HL-60/S4 treated with retinoic acid at 250 ng/mL for 4 days and 3 days (cell line): ENCODE data around the gene PPP2R3A.

Experiments
- in situ Hi-C: fragments of 300-500 bp; cut with MboI; formaldehyde crosslinking; loops from 2 replicates; pipeline ENCODE4 v1.7.0; 2022; ENCODE audit warnings: low sequenced_read_pairs

PPP2R3A gene

DNA sequence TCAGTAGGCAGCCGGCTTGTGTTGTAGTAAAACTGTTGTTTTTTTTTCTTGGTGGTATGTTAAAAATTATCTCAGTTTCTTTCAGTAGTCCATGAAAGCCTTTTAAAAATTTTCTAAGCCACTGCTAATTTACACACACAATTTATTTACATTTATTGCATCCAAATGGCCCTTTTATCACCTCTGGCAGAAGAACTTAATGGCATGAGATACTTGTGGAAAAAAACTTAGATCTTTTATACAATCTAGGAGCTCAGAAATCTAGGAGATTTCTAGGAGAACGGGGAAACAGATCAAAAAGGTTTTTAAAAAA lies 1.4 kb downstream of the PPP2R3A start:
- in situ Hi-C loops, result no loop called here

DNA sequence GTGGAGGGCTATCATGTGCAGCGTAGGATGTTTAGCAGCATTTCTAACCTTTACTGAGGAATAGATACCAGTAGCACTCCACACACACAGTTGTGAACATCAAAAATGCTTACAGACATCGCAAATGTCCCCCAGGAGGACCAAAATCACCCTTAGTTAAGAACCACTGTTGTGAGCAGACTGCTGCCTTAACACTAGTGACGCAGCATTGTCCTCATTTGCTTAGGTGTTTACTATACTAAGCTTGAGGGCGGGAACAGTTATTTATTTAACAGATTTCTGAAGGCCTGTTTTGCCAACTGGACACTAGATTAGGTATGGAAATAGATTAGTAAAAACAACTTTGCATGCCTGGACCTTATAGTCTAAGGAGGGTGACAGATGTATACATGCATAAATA lies 2.3 kb downstream of the PPP2R3A start:
- in situ Hi-C loops, result no loop called here

DNA sequence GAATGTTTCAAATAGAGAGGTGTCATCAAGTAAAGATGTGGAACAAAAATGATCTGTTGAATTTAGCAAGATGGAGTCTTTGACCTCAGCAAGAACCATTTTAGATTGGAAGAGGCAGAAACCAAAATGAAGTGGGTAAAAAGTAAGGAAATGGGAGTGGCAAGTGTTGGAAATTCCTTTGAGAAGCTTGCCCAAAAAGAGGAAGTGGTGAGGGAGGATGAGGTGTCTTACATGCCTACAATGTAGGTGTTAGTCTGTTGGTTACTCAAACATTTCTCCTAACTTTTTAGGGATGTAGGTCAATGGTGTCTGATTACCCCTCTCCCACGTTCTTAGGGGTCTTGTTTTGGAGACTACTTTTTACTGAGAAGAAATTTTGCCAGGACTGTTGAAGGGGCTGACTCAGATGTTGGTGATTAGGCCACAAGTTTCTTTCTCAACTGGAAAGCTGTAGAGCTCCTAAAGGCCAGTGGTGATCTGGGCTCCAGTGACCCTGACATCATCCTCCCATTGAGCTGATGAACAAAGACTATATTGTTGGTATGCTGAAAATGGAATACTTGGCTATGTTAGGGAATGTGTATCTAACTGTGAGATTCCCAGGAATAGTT lies 5.1 kb downstream of the PPP2R3A start:
- in situ Hi-C loops, result no loop called here

DNA sequence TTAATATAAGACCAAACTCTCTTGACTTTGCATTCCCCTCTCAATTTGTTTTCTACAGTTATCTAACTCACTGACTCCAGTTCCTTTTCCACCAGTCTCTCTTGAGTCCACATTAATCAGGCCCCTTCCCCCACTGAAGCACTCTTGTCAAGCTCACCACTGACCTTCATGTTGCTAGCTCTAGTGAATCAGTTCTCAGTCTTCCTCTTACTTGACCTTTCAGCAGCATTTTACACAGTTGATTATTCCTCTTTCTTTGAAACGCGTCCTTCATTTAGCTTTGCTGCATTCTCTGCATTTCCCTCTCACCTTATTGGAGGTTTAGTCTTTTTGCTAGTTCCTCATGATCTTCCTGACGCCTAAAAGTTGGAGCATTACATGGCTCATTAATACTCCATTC lies 8.3 kb downstream of the PPP2R3A start:
- in situ Hi-C loops, result no loop called here

DNA sequence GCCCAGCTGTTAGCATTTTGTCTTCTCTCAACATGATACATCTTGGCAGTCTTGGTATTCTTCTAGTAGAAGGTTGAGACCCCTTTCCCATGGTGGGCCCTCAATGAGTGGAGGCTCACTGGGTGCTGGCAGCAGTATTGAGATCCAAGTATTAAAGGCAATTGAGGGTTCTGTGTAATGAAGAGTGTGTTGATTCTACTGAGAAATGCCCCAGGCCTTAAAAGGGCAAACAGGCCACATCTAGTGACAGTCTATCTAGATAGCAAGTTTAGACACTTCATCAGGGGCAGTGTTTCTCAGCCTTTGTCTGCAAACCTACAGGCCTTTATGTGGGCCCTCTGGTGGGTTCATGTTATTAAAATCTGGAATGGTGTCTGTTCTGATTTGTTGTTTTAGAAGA lies 9.5 kb downstream of the PPP2R3A start:
- in situ Hi-C loops, result no loop called here

DNA sequence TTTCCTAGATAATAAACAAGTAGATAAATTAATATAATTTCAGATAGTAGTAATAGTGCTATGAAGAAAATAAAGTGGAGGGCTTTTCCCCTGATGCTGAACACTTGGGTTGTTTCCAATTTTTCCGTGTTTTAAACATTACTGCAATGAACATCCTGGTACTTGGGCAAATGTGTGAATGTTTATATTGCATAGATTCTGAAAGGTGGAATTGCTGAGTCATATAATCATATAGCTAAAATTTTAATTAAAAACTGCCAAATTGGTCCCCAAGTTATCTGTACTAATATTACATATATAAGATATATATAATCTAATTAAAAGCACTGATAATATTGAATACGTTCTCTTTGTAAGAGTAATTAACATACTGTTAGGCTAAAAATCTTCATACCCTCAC lies 10.0 kb downstream of the PPP2R3A start:
- in situ Hi-C loops, result no loop called here

DNA sequence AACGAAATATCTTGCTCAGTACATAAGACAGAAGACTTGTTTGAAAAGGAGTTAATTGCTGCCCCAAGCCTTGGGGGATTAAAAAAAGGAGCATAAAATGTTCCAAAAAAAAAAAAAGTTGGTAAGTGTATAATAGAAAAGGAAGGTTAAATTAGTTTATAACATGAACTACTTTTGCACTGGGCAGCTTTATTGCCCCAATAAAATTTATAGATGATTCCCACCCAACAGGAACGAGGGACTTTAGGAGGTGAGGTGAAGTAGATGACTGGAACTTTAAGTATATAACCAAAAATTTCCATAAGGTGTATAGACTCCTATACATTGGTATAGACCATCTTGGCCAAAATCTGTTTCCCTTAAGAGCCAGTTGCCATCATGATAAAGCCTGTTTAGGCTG lies 14.8 kb downstream of the PPP2R3A start:
- in situ Hi-C loops, result no loop called here

DNA sequence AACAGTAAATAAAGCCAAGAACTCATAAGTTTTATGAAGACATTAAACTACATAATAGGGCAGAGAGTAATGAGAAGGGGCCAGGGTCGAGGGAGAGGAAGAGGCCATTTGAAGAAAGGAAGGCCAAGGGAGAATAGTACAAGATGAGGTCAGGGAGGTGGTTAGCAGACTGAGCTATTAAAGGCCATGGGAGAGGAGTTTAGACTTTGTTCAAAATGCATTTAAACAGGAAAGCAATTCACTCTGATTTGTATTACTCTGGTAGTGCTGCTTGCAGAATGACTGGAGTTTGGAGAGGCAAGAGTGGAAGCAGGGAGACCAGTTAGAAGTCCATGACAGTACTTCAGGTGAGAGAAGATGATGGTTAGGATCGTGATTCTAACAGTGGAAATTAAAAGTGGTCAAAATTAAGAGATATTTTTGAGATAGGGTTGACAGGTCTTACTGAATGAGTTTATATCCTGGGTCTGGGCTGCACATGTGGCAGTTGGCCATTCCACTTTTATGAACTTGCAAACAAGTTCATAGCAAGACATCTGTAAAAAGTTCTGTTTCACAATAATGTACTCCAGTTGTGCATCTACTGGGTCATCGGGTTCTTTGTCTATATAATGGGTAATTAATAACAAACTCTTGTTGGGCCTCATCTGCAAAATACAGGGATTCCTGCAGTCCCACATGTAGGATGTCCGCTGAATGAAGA lies 16.3 kb downstream of the PPP2R3A start:
- in situ Hi-C loops, result no loop called here

DNA sequence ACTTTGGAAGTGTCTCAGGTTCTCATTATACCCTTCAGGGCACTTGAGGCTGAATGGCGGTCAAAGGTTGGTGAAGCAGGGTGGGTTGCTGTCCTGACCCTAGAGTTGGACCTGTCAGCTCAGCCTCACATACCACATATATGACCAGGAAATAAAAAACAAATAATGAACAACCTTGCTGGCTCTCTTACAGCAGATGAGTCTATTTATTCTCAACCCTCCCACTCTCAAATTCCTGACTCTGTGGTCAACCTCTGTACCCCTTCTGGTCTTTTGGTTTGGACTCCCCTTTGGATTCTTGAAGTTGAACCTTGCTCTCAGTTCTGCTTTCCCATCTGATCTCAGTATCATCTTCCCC lies 16.9 kb downstream of the PPP2R3A start:
- in situ Hi-C loops, result no loop called here

DNA sequence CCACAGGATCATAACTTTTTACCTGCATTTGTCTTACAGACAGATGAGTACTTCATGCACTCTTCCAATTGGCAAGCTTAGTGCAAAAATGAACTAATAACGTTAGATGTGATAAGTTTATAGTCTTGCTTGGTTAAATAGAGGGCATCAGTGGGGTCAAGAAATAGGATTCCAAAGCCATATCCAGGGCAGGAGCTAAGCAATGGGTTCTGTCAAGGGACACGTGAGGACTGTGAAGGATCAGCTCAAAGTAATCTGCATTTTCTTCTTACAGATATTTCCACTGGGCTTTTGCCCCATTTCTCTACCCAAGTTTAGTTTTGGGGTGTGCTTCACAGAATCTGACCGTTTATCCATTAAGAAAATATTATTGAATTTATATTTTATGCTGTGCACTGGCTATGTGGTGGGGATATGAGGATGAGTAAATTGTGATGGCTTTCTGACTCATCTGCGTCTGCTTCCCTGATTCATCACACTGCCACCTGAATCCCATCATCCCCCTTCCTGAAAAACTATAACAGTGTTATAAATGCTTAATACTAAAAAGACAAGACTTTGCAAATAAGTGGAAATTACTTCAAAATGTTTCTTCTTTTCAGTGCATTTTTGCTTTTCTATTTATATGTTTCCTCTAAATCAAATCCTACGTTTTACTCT lies 17.5 kb downstream of the PPP2R3A start:
- in situ Hi-C loops, result no loop called here

DNA sequence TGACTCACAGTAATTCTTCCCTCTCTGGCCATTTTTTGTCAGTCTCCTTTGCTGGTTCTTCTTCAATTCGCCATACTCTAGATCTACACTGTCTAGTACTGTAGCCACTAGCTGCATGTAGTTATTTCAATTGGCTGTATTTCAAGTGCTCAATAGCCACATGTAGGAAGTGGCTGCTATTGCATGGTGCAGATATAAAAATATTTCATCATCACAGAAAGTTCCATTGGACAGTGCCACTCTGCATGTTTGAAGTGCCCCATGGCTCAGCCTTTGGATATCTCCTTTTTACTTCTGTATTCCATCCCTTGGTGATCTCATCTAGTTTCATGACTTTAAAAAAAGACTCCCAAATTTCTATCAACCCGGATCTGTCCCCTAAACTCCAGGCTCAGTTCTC lies 22.1 kb downstream of the PPP2R3A start:
- in situ Hi-C loops, result no loop called here

DNA sequence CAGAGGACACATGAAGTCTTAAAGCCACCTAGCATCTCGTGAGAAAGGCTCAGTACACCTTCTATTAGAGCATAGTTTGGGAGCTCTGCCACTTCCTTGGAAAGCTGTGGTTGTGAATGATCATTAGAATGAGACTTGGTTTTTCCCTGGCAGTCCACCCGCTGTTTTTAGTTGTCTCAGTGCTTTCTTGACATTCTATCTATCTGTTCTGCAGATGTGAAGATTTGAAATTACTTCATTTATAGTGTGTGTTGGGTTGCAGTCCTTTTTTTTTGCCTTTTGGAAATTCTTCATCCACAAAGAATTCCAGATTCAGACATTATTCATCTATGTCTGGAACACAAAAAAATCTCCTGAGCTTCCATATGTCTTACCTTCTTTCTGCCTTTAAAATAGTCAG lies 23.7 kb downstream of the PPP2R3A start:
- in situ Hi-C loops, result no loop called here

DNA sequence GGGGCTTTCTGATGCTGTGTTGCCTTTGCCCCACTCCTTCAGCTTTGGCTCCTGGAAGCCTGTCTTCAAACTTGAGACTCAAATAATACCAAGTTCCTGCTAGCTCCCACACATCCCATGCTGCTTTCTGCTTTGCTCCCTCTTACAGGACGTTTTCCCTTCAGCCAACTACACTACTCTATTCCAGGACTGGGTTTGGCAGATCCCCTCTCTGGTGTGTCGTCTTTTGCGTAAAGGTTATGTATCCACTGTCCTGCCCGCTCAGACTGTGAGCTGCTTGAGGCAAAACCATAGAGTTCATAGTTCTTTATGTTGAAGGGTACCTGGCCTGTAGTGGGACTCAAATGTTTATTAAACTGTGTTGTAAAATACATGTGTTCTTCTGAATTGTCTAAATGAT lies 25.4 kb downstream of the PPP2R3A start:
- in situ Hi-C loops, result no loop called here

DNA sequence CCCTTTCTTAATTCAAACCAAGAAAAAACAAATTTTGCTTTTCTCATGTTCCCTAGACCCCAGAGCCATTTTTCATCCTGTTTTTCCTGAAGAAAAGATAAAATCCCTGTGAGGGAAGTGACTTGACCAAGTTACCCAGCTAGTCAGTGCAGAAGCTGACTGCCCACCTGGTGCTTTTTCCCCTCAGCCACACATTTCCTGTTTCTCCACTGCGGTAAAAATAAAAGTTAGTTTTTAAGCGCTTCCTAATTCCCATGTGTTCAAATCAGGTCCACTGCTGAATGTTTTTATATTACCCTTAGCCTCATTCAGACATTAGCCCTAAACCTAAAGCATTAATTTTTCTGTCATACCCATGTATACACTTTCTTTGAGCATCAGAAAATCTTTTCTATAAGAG lies 26.1 kb downstream of the PPP2R3A start:
- in situ Hi-C loops, result no loop called here

DNA sequence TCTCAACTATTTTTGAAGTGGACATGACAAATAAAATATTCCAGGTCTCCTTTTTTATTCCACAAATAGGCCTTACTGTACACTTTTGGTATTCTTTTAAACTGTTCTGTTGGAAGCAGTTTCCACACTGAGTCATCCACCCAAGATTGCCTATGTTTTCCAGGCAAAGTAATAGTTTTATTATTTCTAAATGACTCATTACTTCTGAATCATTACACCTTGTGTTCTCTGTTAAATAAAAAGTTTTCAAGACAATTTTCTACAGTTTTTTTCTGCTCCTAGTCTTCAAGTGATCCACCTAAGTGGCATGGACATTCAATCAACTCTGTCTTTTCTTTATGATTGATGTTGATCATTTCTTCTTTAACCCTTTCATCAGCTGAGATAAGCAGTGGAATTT lies 26.5 kb downstream of the PPP2R3A start:
- in situ Hi-C loops, result no loop called here

DNA sequence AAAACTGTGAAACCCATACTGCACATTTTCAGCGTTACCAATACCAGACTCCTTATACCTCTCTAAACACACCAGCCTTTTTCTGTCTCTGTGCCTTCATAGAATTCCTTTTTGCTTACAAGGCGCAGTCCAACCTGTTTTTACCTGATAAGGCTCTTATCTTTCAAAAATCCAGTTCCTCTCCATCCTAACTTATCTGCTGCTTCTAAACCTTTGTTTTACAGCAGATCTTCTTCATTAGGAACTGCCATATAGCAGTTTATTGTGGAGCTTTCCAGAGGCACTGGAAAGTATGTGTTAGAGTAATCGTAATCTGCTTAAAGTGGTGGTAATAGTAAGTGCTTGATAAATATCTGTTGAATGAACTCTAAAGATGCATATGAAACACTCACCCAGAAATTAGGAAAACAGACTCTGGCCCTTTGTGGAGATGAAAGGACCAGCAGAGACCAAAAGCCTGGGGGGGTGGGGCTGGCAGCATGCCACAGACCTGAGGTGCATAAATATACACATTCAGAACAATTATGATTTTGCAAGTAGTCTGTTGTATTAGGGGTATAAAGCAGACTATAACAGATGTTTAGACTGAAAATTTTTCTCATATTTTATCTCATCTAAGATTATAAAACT lies 29.3 kb downstream of the PPP2R3A start:
- in situ Hi-C loops, result no loop called here

DNA sequence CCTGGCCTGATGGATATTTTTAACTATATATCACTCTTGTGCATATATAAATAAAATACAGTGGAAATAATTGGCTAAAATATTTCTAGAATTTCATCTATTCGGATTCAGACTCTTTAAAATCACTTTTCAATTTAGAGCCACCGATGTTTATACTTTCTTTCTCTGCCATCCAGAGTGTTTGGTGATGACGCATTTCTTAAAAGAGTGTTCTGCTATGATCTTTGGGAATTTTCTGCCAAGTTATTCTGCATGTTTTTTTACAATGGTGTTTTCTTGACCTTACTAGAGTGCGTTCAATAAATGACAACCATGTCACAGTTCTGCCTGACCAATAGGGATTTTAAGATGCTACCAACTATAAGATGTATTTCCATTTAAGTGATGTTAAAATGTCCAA lies 30.2 kb downstream of the PPP2R3A start:
- in situ Hi-C loops, result no loop called here

DNA sequence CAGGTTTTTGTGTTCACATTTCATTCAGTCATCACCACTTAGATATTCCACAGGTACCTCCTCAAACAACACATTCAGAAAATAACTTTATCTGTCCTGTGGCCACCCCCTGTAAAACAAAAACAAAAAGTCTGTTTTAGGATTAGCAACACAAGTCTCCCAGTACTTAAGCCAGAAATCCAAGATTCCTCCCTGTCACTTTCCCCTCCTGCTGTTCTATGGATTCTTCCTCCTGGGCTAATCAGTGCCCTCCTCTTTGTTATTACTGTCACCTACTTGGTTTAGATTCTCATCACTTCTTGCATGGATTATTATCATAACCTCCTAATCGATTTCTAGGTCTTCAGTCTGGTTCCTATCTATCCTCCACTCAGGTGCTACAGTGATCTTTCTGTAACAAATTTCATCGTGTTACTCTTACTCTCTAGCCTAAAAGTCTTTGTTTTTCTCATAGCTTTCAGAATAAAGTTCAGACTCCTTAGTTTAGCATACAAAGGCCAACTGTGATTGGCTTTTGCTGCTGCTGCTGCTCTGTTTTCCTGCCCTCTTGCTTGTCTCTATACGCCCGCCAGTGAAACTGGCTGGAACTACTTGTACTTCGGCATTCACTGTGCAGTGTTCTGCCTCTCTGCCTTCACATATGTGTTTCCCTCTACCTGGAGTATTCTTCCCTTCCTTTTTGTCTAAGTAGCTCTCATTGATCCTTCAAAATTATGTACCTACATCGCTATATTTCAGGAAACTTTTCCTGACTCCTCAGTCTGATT lies 32.2 kb downstream of the PPP2R3A start:
- in situ Hi-C loops, result no loop called here

DNA sequence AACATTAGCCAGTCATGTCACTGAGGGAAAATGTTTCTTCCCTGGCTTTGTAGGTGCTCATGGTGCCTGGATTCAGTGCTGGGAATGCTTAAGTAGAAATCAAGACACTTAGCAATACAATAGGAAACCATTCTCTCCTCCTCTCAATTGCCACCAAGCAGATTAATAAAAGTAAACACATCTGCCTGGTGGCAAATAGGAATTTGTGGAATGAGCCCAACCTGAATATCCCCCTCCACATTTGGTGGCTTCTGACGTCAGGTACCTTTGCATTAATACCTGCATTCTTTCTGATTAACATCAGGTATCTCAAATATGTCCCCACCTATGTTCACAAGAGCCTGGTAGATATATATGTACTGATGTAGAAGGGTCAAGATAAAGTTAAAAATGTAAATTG lies 42.7 kb downstream of the PPP2R3A start:
- in situ Hi-C loops, result no loop called here

DNA sequence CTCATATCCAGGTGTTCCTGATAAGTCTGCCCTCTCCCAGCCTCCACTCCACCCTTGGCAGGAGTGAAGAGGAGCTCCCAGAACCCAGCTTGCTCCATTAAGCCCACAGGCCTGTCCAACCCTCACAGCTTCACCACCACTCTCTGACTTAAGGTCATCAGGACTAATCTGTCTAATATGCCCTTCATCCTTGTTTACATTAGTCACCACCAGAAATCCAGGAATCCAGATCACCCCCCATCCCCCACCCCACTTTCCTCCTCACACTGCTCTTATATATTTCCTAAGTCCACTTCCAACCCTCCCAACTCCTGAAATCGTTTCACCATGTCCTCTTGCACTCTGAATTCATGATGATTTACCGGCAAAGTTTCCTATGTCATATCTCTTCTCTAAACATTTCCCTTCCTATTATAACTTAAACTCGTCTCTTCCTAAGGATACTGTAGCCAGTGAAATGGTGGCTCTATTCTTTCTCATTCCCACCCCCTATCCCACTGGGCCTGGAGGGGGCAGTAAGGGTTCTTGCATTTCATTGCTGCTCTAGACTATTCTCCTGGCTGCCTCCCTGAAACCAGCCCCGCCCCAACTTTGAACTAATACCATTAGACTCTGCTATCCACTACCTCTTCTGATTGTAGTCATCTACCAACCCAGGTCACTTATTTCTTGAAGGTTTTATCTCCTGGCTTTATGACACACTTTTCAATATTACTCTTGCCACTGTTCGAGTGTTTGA lies 43.4 kb downstream of the PPP2R3A start:
- in situ Hi-C loops, result no loop called here

DNA sequence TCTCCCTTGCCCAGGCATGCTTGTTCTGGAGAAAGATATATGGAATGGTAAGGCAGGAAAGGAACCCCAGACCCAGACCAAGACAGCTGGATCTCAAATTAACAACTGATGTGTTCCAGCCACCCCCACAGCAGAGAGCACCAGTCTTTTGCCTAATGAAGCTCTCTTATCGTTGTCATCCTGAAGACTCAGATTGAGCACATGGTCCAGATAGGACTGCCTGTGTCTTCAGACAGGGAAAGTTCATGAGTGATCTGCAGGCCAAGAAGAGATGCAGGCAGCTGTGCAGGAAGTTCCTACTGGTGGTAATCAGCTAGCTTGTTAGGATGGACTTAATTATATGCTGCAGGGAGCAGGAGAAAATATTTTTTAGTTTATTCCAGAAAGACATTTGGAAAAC lies 53.3 kb downstream of the PPP2R3A start:
- in situ Hi-C loops, result no loop called here
